Type B pancreatic cell (in vitro differentiated cells): Measurements from ENCODE around the gene GABRG1. TPM values are rescaled to one million over a fixed set of nuclear protein-coding genes. Genes with fewer than 3 reads are reported as not detected.

Source experiments
- DNase-seq: peaks from one replicate; pipeline ENCODE4 v3.0.0; 2021; ENCODE audit warnings: mixed read lengths; ENCODE audit not compliant: unreplicated experiment; ENCODE audit errors: extremely low spot score
- H3K27ac Mint-ChIP-seq: 2 replicates; pipeline ENCODE4 v1.8.0; 2021; ENCODE audit warnings: mild to moderate bottlenecking, mixed read lengths
- H3K27me3 Mint-ChIP-seq: 2 replicates; pipeline ENCODE4 v1.8.0; 2021; ENCODE audit warnings: mixed read lengths
- H3K36me3 Mint-ChIP-seq: 2 replicates; pipeline ENCODE4 v1.8.0; 2021; ENCODE audit warnings: mixed read lengths
- H3K4me1 Mint-ChIP-seq: one replicate; pipeline ENCODE4 v1.8.0; 2021; ENCODE audit warnings: mixed read lengths; ENCODE audit not compliant: unreplicated experiment
- H3K4me3 Mint-ChIP-seq: 2 replicates; pipeline ENCODE4 v1.8.0; 2021; ENCODE audit warnings: mild to moderate bottlenecking, mixed read lengths
- H3K9me3 Mint-ChIP-seq: 2 replicates; pipeline ENCODE4 v1.8.0; 2021; ENCODE audit warnings: mixed read lengths
- CTCF ChIP-seq: fragments of 200-600 bp; sonication (generic); conservative IDR thresholded peaks from 2 replicates; pipeline ENCODE4 v1.5.0; 2021; ENCODE audit warnings: antibody characterized with exemption, mild to moderate bottlenecking
- total RNA-seq: library from RNA; stranded (reverse); gene quantifications from 2 replicates; pipeline ENCODE4 v1.2.1, GENCODE V29; 2021; ENCODE audit warnings: low replicate concordance

GABRG1 gene
- total RNA-seq, 1 donor from 2014 or later = 0.48 TPM

GRCh38 chr4:45992728-45993127 lies 131.1 kb downstream of the GABRG1 start:
- DNase-seq = no peak
- H3K36me3 Mint-ChIP-seq = no peaks in the 10 kb centered on the region
- no peaks in the 10 kb centered on the region for H3K4me1 Mint-ChIP-seq
- no peak overlapping the region for H3K27ac Mint-ChIP-seq
- no peak overlapping the region for H3K4me3 Mint-ChIP-seq
- H3K9me3 Mint-ChIP-seq = no peaks in the 10 kb centered on the region
- TF ChIP-seq CTCF = no peak
- H3K27me3 Mint-ChIP-seq = no peaks in the 10 kb centered on the region

- Mint-ChIP-seq H3K27me3 (no peaks in the 10 kb centered on the region), H3K27ac (no peak overlapping the region), H3K4me3 (no peak overlapping the region), H3K9me3 (no peaks in the 10 kb centered on the region), H3K36me3 (no peaks in the 10 kb centered on the region), H3K4me1 (no peaks in the 10 kb centered on the region)
- no peak for DNase-seq
- TF ChIP-seq CTCF = no peak
Measured at GRCh38 chr4:45989775-45990174, 134.1 kb downstream of the GABRG1 start.

- Mint-ChIP-seq H3K4me1 (no peaks in the 10 kb centered on the region), H3K4me3 (no peak overlapping the region), H3K36me3 (no peaks in the 10 kb centered on the region), H3K9me3 (no peaks in the 10 kb centered on the region), H3K27ac (no peak overlapping the region), H3K27me3 (no peaks in the 10 kb centered on the region)
- TF ChIP-seq CTCF = no peak
- DNase-seq = no peak
Measured at GRCh38 chr4:45987858-45988257, 136.0 kb downstream of the GABRG1 start.
